Thymus (tissue), 11 donors: ENCODE data around the gene IKZF2. TPM values are rescaled to one million over a fixed set of nuclear protein-coding genes. Genes with fewer than 3 reads are reported as not detected.
A peak's percentile ranks its signal among the peaks of the same experiment; 100 is the strongest.

Experiments
- DNase-seq, 9 donors: peaks; one replicate each; pipeline ENCODE4 v3.0.0-alpha.2; 2013; ENCODE audit warnings: low spot score in 9 of 9, low read depth in 6 of 9, missing footprints in 1 of 9
- H3K27ac ChIP-seq, 2 donors: one replicate each; pipeline ENCODE4 v1.5.1; 2013; ENCODE audit warnings: control low read depth in 1 of 2, low read depth in 1 of 2, low read length in 1 of 2, mild to moderate bottlenecking in 1 of 2, moderate library complexity in 1 of 2
- H3K27me3 ChIP-seq, 2 donors: one replicate each; pipeline ENCODE4 v1.5.1; 2013; ENCODE audit warnings: low read length in 1 of 2; ENCODE audit not compliant: control insufficient read depth in 2 of 2, insufficient read depth in 1 of 2
- H3K36me3 ChIP-seq, 2 donors: one replicate each; pipeline ENCODE4 v1.5.1; 2013; ENCODE audit warnings: low read length in 1 of 2, mild to moderate bottlenecking in 1 of 2, moderate library complexity in 1 of 2; ENCODE audit not compliant: control insufficient read depth in 2 of 2, insufficient read depth in 2 of 2
- H3K4me1 ChIP-seq, 2 donors: one replicate each; pipeline ENCODE4 v1.5.1; 2013; ENCODE audit warnings: low read length in 2 of 2; ENCODE audit not compliant: control insufficient read depth in 2 of 2, insufficient read depth in 2 of 2
- H3K4me3 ChIP-seq, 2 donors: one replicate each; pipeline ENCODE4 v1.5.1; 2013; ENCODE audit warnings: low read length in 2 of 2, control low read depth in 1 of 2, mild to moderate bottlenecking in 1 of 2
- H3K9me3 ChIP-seq, 2 donors: one replicate each; pipeline ENCODE4 v1.5.1; 2013; ENCODE audit warnings: low read length in 1 of 2, mild to moderate bottlenecking in 1 of 2; ENCODE audit not compliant: control insufficient read depth in 2 of 2, insufficient read depth in 1 of 2
- WGBS: extraction: QIAGEN DNeasy Blood & Tissue Kit; methylation state at CpG from one replicate; pipeline ENCODE4 v1.1.7; 2013; 5-methylcytosine and 5-hydroxymethylcytosine counted together
- polyA plus RNA-seq: library from polyadenylated mRNA; stranded (reverse); fragments of 200-250 nt; gene quantifications from one replicate; pipeline ENCODE4 v1.2.3, GENCODE V29; 2013
- total RNA-seq: library from RNA; stranded (reverse); fragments of 120-200 nt; gene quantifications from one replicate; pipeline ENCODE4 v1.2.4, GENCODE V29; 2013
- donor health status: healthy.

The IKZF2 gene
- total and polyA plus RNA-seq, 2 donors, result 19.2 to 158 TPM

DNA sequence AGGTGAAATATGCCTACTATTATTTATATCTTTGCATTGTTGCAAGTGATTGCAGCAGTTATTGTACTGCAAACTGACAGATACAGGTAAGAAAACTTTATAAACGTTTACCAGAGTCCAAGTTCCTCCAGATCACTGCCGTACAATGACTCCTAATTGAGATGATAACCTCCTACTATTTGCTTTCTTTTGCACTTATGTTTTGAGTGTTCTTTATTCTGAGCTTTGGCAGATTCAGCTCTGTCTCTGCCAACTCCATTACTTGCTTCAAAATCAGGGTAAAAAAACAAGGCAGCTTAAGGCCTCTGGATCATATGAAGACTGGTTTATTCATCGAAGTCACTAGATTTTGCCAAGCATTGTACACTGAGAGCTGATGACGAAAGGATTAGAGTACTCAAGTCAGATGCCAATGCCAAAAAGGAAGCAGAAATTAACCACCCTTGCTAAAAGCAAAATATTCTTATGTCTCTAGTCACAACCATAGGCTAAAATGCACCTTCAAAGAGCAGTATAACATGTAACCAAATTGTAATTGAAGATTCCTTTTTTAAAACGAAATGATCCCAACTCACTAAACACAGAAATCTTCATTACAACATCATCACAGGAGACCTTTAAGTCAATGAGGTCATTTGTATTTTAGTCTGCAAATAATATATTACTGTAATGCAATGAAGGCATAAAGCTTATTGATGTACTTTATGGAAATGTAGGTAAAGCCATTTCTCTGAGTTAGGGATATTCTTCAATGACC lies 10.5 kb upstream of the IKZF2 start:
- no peaks in the 10 kb centered on the region for H3K27me3 ChIP-seq
- no peaks in the 10 kb centered on the region for H3K36me3 ChIP-seq
- no peak overlapping the region for H3K27ac ChIP-seq
- DNase-seq, result no peak
- no peaks in the 10 kb centered on the region for H3K9me3 ChIP-seq
- peaks cover 0 to 4% of the 10 kb centered on the region in 2 donors for H3K4me1 ChIP-seq
- H3K4me3 ChIP-seq, result no peak overlapping the region
- WGBS, result 86% methylated on average over 5 of the region's 5 CpGs

DNA sequence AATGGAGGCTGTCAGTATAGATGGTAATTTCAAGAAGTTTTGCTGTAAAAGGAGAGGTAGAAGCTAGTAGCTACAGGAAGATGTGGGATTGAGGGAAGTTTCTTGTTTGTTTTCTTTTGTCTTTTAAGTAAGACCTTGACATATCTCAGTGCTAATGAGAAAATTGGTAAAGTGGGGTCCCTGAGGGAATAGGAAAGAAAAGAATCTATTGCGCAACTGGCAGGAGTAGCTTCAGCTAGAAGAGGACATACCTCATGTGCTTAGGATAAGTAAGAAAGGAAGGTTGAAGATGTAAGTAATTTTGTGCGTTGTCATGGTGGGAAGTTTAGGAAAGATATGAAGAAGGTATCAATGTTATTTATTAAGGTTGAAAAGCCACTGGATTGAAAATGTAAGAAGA lies 8.4 kb upstream of the IKZF2 start:
- WGBS, result 97% methylated on average over 2 of the region's 2 CpGs
- no peaks in the 10 kb centered on the region for H3K9me3 ChIP-seq
- H3K27me3 ChIP-seq, result no peaks in the 10 kb centered on the region
- DNase-seq, result no peak
- no peaks in the 10 kb centered on the region for H3K36me3 ChIP-seq
- H3K27ac ChIP-seq, result no peak overlapping the region
- H3K4me1 ChIP-seq, result peaks cover 0 to 4% of the 10 kb centered on the region in 2 donors
- H3K4me3 ChIP-seq, result no peak overlapping the region

DNA sequence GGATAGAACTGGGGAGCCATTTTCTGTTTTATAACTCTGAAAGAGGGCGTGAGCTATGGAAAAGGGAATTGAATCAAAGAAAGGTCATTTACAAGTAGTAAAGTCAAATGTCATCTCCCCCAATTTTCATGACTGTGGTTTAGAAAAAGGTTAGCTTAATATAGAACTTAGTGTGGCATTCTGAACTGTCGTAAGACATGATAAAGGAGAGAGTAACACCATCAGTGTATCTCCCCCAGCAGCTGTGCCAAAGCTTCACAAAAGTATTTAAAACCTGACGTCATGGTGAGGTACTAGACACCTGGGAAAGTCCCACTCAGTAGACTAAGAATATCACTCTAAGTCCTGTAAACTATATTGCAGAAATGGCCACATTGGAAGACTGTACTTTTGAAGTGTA lies 5.8 kb upstream of the IKZF2 start:
- no peaks in the 10 kb centered on the region for H3K27me3 ChIP-seq
- peak in 4 of 9 donors; percentile 42 to 69 (median 45) for DNase-seq
- H3K36me3 ChIP-seq, result no peaks in the 10 kb centered on the region
- H3K27ac ChIP-seq, result peak overlapping the region in 1 of 2 donors; percentile 46
- peaks cover 7 to 11% of the 10 kb centered on the region in 2 donors for H3K4me1 ChIP-seq
- no peak overlapping the region for H3K4me3 ChIP-seq
- no peaks in the 10 kb centered on the region for H3K9me3 ChIP-seq
- 57% methylated on average over 3 of the region's 3 CpGs for WGBS

DNA sequence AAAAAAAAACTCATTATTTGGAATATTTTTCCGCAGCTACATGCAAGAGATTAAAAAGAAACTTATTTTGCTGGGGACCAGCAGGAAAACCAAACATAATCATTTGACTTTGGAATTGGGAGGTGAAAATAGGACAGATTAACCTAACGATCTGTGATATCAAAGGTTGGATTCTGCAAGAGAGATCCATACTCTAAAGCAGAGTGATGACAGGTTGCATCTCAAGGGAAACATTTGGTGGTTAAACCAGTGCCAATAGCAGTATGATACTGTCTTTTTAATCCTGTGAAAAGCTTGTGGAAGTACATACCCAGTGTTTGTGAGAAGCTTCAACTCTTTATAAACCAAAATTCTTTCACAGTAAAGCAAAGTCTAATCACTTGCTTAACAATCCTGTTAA lies 5.3 kb upstream of the IKZF2 start:
- no peaks in the 10 kb centered on the region for H3K36me3 ChIP-seq
- H3K9me3 ChIP-seq, result no peaks in the 10 kb centered on the region
- 98% methylated on average over 2 of the region's 2 CpGs for WGBS
- peak overlapping the region in 1 of 2 donors; percentile 46 for H3K27ac ChIP-seq
- no peak for DNase-seq
- H3K4me3 ChIP-seq, result no peak overlapping the region
- H3K4me1 ChIP-seq, result peaks cover 7 to 11% of the 10 kb centered on the region in 2 donors
- no peaks in the 10 kb centered on the region for H3K27me3 ChIP-seq

DNA sequence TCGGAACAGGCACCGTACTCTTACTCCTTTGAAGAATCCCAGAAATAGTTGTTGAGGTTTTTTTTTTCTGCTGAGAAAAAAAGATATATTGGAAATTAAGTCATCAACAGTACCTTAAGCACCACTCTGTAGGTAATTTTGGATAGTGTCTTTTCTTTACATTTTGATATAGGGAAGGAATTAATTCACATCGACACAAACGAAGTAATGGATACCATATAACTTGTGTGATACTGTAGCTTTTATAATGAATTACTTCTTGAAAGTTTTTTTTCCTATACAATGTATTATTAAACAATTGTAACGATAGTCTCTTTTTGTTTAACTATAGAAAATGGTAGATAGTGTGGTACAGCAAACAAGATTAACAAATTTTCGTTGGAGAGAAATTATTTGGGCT lies 1.5 kb upstream of the IKZF2 start:
- peak overlapping the region in 1 of 2 donors; percentile 96 for H3K27ac ChIP-seq
- peak overlapping the region; percentile 82 to 91 for H3K4me3 ChIP-seq
- DNase-seq, result peak in 1 of 9 donors; percentile 22

DNA sequence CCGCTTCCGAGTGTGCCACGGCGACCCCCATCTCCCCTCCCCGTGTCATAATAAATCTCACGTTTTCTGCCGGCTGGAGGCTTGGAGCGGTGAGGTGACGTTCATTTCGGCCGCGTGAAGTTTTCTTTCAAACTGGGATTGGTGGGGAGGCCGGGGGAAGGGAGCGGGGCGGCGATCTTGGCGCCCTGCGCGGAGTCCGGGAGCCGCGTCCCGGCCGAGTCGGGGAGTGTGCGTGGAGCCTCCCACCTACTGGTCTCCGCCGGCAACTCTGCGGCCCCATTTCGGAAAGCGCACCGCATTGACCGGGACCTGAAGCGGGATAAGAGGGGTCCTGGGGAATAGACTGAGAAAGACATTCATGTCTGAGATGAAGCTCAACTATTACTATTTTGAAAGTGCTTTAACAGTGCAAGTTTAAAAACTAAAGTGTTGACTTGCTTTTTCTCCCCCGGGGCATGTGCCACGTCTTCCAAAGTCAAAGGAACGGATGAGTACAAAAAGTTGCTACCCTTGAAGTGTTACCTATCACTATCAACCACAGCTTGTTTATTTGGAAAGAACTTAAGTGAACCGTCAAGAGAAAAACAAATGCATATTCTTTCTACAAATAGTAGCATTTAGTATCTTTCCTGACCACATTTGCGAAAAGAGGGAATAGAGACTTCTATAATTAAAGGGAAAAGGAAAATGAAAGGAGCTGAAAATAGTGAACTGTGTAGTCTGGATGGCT lies 818 bp upstream of the IKZF2 start:
- Histone ChIP-seq H3K27ac (peak overlapping the region; percentile 96 to 99), H3K4me1 (peaks cover 7% of the 10 kb centered on the region in 2 donors), H3K9me3 (no peaks in the 10 kb centered on the region), H3K4me3 (peak overlapping the region; percentile 82 to 91), H3K27me3 (no peaks in the 10 kb centered on the region), H3K36me3 (no peaks in the 10 kb centered on the region)
- under 1% methylated on average over 39 of the region's 39 CpGs for WGBS
- DNase-seq, result peak in 3 of 9 donors; percentile 63 to 79 (median 66)

More for the DNA sequence above, 1.5 kb upstream of the IKZF2 start:
- Histone ChIP-seq H3K36me3 (no peaks in the 10 kb centered on the region), H3K27me3 (no peaks in the 10 kb centered on the region), H3K9me3 (no peaks in the 10 kb centered on the region), H3K4me1 (peaks cover 7 to 9% of the 10 kb centered on the region in 2 donors)
- WGBS, result 56% methylated on average over 6 of the region's 6 CpGs

DNA sequence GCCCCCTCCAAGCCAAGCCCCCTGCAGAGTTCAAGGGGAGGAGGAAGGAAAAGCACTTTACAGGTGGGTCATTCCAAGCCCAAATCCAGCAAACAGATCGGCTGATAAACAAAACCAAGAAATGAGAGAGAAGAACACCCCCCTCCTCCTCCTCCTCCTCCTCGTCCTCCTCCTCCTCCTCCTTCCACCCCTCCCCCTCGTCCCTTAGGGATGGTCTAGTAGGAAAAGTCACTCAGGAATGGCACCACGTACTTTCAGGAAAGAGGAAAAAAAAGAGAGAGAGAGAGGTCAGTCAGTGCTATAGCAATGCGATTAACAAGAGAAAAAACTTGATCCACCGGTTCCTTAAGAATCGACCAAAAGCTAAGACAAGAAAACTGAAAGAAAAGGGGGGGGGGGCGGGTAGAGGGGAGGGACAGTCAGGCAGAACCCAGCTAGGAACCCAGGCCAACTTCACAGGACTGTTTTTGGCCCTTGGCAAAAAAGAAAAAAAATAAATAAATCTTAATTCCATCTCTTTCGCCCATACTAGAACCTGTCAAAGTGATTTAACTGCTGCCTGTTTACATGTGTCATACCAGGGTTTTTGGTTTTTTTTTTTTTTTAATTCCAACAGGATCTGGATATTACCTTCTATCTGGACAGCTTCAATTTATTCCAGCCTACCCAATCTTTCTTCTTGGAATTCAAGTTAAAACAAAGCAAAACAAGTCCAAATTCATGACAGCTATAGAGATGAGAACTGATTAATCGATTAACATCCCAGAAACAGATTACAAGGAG lies 906 bp downstream of the IKZF2 start:
- Histone ChIP-seq H3K9me3 (no peaks in the 10 kb centered on the region), H3K27ac (peak overlapping the region; percentile 95 to 99), H3K36me3 (peaks cover 0 to 3% of the 10 kb centered on the region in 2 donors), H3K4me1 (peaks cover 7% of the 10 kb centered on the region in 2 donors), H3K27me3 (no peaks in the 10 kb centered on the region), H3K4me3 (peak overlapping the region; percentile 76 to 91)
- peak in 4 of 9 donors; percentile 49 to 73 (median 60) for DNase-seq
- 4% methylated on average over 10 of the region's 10 CpGs for WGBS

DNA sequence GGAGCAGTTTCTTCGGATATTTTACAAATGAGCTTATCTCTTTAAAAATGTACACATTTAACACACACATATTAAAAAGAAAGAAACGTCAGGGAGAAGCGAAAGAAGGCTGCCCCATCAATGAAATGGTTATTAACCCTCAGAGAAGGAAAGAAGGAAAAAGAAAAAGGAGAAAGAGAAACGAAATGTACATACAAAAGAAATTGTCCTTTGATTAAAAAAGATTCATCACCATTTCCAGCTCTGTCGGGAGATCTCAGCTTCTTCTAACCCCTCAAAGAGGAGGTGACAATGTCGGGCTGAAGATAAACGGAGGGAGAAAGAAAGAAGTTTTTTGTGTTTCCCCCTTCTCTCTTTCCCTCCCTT lies 1.5 kb downstream of the IKZF2 start:
- peaks cover 0 to 5% of the 10 kb centered on the region in 2 donors for H3K36me3 ChIP-seq
- H3K27me3 ChIP-seq, result no peaks in the 10 kb centered on the region
- WGBS, result 0% methylated on average over 7 of the region's 7 CpGs
- H3K4me1 ChIP-seq, result peaks cover 7% of the 10 kb centered on the region in 2 donors
- H3K9me3 ChIP-seq, result no peaks in the 10 kb centered on the region
- peak overlapping the region; percentile 76 to 91 for H3K4me3 ChIP-seq
- H3K27ac ChIP-seq, result peak overlapping the region; percentile 95 to 96
- DNase-seq, result peak in 1 of 9 donors; percentile 53
